HG02759 (cell line): Measurements from ENCODE around the gene IFNA6.
"Not testable (repeated sequence)": the region's sequence is repeated elsewhere in the genome, so short reads cannot be mapped to it uniquely, and the experiment has no call there.

Experiments used
- ATAC-seq: cut with Tn5 transposase; IDR thresholded peaks from one replicate; pipeline ENCODE4 v1.9.1; 2021; ENCODE audit warnings: mild to moderate bottlenecking, moderate library complexity; ENCODE audit not compliant: unreplicated experiment

Gene IFNA6

DNA sequence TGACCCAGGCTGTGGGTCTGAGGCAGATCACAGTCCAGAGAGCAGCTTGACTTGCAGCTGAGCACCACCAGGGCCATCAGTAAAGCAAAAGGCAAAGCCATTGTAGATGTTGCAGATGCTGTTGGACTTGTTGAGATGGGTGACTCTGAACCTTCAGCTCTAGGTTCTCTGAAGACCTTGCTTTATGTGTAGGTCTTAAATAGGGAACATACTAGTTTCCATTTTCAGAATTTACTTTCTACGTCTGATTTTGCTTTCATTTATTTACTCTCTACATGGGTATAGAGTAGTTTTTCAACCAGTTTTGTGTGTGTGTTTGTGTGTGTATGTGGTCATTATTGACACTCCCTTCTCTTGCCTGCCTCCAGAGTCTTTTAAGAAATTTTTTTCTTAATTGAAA is at the start of gene IFNA6:
Gene IFNA6, minus strand, starts transcription at position 101 of the 400 bp plus-strand sequence. Its CDS starts 0 bp downstream, at position 101.
- ATAC-seq = no peak

GRCh38 chr9:21399956-21400355 is 49.3 kb upstream of the IFNA6 start:
- no peak for ATAC-seq

DNA sequence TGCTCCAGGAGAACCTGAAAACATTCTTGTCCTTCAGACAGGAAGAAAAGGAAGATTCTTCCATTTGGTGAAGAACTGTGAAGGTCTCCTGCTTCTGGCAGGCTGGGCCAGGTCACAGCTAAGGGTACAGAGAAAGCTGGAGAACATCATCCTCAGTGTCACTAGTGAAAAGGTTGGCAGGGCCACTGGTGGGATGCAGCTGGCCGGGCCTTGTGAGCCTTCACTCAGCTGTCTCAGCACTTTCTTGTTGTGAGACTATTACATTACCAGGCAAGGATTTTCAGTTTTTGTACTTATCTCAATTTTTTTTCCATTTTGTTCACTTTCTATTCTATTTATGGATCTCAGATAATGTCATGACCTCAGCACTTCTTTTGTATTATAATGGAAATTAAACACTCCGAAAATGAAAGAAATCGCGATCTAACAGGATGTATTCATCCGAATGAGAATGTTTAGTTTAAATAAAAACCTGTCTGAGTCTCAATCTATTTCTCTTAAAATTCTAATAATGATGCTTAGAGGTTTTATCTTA is 48.3 kb upstream of the IFNA6 start:
- ATAC-seq = no peak

DNA sequence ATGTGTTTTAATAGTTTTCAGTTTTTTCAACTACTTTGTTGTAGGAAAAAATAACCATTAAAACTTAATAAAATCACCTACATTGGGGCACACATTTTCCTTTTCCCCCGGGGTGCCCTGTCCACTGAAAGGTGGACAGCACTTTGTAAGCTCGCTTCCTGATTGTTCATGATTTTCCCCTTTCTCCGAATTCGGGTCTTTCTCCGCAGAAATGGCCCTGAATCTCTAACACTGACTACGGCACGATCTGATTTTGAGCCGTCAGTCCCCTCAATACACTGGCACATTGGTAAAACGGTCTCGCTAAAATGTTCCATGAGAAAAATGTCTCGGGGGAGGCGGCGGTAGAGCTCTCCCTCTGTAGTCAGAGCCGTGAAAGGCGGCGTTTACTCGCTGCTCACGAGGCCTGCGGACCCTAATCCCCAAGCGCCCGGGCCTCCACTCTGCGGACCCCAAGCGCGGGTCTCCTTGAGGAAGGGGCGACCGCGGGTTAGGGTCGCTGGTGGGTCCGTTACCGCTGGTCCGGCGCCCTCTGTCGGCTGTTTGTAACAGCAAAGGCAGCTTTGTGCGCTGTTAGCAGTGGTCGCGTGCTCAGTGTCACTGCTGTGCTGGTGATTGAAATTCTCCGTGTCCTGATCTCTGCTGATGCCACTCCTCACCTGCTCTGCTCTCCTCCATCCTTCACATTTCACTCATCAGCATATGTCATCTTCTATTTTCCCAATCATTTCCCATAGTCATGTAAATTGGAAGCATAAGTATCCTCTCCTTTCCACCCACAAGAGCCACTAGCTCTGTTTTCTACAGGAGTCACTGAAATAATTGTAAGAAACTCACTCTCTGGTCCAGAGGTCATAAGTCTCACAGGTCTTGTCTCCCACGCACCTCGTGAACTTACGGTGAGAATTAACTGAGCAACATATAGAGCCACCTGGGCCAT is 45.4 kb upstream of the IFNA6 start:
- peak; percentile 76 for ATAC-seq

DNA sequence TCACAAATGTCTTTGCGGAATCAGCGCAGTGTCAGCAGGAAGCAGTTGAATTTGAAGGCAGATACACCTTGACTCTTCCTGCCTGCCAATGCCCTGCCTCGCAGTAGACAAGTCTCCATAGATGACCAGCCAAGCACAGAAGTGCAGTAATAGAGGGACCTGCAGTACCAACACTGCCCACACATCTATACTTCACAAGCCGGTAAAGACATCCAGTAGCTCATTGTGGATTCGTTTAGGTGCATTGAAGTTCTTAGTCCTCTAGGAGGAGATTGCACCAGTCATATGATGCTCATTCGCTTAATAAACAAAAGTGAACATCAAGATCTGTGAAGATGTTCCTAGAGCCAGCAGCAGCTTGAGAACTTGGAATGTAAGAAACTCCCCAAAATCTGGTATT is 41.6 kb upstream of the IFNA6 start:
- peak; percentile 84 for ATAC-seq

GRCh38 chr9:21385131-21385670 is 34.5 kb upstream of the IFNA6 start, which contains the start of gene IFNA2:
IFNA2 (minus strand) TSS chr9:21385398; CDS start chr9:21385329, 69 bp downstream.
- ATAC-seq = peak; percentile 22

DNA sequence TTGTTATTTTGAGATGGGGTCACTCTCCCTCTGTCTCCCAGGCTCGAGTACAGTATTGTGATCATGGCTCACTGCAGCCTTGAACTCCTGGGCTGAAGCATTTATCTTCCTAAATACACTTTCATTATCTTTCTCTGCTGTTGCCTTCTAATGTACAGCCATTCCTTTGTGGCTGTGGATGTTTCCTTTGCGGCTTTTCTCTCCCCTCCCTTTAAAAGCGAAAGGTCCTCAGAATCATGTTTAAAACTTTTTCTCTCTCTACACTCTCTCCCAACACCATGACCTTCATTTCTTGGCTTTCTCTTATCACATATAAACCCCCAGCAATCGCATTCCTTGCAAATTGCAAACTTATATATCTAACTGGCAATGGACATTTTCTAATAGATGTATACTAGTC is 32.9 kb upstream of the IFNA6 start:
- no peak for ATAC-seq

DNA sequence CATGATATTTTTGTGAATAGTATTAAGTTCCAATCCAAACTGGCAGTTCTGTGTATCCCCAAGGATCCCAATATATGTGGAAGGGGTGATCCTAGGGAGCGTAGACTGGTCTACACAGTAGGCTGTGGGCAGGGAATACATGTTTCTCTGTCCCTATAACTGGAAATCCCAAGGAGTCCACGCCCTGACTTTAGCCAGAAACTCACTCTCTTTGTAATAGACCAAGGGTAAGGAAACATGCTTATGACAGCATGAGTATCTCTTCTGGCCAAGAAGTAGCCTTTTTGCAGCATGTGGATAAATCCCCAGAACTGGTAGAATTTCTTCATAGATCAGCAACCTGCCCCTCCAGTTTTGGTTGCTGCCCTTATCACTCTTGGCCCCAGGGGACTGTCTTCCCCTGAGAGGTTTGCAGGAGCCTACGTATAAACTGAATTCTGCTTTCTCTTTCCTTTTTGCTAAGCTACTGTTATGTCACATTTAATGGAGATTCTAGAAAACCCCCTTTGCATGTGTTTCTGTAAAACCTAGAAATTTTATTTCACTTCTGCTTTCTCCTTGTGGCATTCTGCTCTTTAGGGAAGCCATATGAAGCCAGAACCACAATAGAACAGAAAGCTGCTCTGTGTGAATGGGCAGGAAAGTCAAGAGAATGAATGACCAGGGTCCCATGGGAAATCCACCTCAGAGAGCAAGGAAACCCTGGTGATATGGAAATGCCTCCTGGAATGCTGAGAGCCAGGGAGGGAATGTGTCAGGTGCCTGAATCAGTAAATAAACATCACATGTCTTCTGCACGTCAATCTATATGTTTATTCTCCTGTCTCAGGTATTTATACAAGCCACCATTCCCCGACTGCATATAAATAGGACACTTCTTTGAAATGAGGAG is 31.0 kb upstream of the IFNA6 start:
- ATAC-seq = peak; percentile 96

DNA sequence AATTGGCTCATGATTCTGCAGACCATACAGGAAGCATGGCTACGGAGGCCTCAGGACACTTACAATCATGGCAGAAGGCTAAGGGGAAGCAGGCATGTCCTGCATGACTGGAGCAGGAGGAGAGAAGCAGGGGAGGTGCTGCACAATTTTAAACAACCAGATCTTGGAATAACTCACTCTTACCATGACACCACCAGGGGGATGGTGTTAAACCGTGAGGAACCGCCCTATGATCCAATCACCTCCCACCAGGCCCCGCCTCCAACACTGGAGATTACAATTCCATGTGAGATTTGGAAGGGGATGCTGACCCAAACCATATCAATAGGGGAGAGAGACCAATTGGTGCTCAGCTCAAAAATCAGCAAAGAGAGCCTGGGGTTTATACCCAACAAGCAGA is 20.8 kb upstream of the IFNA6 start:
- ATAC-seq = not testable (repeated sequence)

GRCh38 chr9:21367957-21368356 is 17.3 kb upstream of the IFNA6 start, which contains the start of gene IFNA13:
IFNA13 (minus strand) TSS chr9:21368057; CDS start chr9:21368010, 47 bp downstream.
- no peak for ATAC-seq

DNA sequence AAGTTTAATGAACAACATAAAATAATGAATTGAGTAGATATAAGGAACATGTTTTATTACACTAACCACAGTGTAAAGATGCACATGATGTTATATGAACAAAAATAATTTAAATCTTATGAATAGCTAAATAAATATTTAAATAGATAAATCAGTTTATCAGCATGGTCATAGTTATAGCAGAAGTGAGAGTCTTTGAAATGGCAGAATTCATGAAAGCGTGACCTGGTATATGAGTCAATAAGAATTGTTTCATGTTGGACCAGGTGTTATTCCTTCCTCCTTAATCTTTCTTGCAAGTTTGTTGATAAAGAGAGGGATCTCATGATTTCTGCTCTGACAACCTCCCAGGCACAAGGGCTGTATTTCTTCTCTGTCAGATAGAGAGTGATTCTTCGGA is 16.5 kb upstream of the IFNA6 start:
- ATAC-seq = peak; percentile 91

- ATAC-seq = no peak
Measured at GRCh38 chr9:21362287-21362686, 11.6 kb upstream of the IFNA6 start.

- peak; percentile 97 for ATAC-seq
Measured at GRCh38 chr9:21357479-21358460, 7.1 kb upstream of the IFNA6 start.

GRCh38 chr9:21348430-21348970 is 2.2 kb downstream of the IFNA6 start:
- ATAC-seq = no peak

DNA sequence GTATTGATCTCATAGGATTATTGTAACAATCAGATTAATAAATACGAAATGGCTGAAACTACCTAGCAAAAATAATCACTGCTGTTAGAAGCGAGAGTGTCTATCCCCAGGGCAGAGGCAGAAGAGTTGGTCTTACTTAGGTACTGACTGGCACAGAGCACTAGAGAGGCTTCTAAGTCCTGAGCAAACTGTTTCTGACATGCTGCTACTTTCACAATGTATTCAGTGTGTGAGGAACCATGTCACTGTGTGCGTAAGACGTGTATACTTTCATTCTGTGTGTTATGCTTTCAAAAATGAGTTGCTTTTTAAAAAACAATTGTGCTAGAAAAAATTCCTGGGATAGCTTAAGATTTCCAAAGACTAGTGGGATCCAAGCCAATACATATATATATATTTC is 10.0 kb downstream of the IFNA6 start:
- ATAC-seq = no peak

DNA sequence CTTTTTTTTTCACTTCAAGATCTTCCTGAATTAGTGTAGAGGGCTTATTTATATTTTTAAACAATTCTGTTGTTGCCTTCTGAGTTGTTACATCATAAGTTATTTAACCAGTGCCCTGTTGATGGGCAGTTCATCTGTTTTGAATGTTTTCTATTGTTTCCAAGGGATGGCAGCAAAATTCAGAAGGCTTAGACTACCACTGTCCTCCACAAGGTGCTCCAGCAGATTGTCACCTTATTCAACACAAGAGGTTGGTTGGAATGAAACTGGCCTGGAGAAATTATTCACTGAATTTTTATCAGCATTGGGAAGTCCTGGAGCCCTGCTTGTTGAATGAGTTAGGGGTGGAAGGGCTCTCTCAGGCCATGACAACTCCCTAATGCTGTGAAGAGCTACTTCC is 14.2 kb downstream of the IFNA6 start:
- ATAC-seq = no peak

- ATAC-seq = peak; percentile 89
Measured at GRCh38 chr9:21334701-21335632, 15.7 kb downstream of the IFNA6 start, which contains the start of gene KLHL9. KLHL9 (minus strand) TSS chr9:21335404; CDS start chr9:21334859, 545 bp downstream.

DNA sequence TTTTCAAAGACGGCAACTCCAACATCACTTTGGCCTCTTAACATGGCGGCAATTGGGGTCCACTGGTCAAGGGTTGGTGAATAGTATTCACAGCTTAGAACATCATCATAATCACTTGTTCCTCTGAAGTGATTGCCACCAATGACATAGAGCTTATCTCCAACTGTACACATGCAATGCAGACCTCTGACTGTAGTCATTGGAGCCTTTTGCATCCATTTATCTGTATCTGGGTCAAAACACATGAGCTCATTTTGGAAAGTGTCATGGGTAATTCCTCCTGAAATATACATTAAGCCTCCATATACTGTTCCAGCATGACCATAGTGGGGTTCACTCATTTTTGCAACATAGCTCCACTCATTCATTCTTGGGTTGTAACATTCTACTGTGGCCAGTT is 17.5 kb downstream of the IFNA6 start:
- no peak for ATAC-seq
